Measurements from ENCODE around the gene WDR5.

The WDR5 gene

GRCh38 chr9:134208981-134209725 lies 73.3 kb downstream of the WDR5 start:
- TF ChIP-seq POLR2AphosphoS5 (IDR thresholded peaks at IDR 0.05; ENCODE audit: low read depth, low read length): no peak
- no peak for TF ChIP-seq FOXP2 (optimal IDR thresholded peaks at IDR 0.05; ENCODE audit: borderline replicate concordance, extremely low read depth, extremely low read length, insufficient read depth)
- TF ChIP-seq REST (IDR thresholded peaks at IDR 0.05; ENCODE audit: insufficient read depth in 1 of 2, low read depth in 2 of 2, low read length in 2 of 2): no peak
- TF ChIP-seq TAF1 (IDR thresholded peaks at IDR 0.05; ENCODE audit: borderline replicate concordance, insufficient read depth, low read length): no peak
- TF ChIP-seq SIN3A (IDR thresholded peaks at IDR 0.05; ENCODE audit: borderline replicate concordance, insufficient read depth, low read length): no peak

Measured in PFSK-1 (cell line).